ENCODE data around the gene GABRB1.
A peak's percentile ranks its signal among the peaks of the same experiment; 100 is the strongest.

Gene GABRB1

GRCh38 chr4:47122592-47123291 is 91.4 kb downstream of the GABRB1 start:
- DNase-seq, result peak; percentile 75

GRCh38 chr4:47128991-47129390 is 97.6 kb downstream of the GABRB1 start:
- DNase-seq, result no peak

DNA sequence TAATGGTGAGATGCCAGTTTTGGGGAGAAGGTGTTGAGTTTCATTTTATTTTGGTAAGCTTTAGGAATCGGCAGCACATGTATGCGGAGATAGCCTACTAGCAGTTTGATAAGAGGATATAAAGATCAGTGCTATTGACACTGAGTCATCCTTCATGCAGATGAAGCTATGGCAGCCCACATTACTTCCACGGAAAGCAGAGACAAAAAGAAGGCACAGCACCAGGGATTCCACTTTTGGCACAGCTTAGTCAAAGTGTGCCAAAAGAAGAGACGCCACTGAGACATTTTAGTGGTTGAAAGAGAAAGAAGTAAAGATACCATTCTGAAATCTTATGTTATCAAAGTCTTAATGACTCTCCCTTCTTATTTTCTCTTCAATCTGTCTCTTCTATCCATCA is 103.8 kb downstream of the GABRB1 start:
- DNase-seq, result no peak

DNA sequence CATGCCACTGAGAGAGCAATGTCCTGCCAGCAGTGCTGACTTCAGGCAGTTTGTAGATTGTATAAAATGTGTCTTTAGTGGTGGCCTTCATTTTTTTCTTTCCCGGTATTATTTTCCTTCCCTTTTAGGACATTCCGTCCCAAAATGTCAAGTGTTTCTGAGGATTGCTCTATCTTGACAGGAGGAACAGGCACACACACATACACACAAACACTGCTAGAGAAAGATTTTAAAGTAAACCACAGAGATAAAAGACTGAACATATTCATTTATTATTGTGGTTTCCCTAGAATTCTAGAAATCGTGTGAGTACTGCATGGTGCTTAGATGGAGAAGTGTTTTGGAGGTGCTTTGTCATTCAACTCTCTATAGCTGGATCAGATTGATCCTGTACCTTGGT is 111.9 kb downstream of the GABRB1 start:
- no peak for DNase-seq

- peak; percentile 73 for DNase-seq
Observed at GRCh38 chr4:47145630-47146029, 114.3 kb downstream of the GABRB1 start.

DNA sequence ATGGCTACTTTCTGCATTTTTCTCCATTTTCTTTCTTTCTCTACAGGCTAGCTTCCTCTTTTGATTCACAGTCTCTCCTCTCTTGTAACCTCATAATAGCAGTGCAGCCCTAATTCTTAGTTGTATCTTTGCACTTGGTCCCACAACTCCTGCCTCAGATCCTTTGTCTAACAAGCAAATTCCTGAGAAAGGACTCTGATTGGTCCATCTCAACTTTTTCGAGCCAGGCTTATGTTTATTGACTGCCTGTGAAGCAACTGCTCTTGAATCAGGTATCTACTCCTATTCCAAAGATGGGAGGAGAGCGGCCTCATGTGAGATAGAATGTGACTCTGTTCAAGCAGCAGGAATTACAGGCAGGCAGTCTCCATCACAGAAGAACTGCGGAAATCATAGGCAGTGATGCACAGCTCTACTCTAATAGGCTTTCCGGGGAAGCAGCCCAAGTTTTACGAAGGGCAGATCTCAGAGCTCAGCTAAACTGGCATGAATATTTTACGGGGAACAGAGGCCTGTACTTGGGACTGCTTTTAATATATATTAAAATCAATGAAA is 123.5 kb downstream of the GABRB1 start:
- DNase-seq, result no peak

DNA sequence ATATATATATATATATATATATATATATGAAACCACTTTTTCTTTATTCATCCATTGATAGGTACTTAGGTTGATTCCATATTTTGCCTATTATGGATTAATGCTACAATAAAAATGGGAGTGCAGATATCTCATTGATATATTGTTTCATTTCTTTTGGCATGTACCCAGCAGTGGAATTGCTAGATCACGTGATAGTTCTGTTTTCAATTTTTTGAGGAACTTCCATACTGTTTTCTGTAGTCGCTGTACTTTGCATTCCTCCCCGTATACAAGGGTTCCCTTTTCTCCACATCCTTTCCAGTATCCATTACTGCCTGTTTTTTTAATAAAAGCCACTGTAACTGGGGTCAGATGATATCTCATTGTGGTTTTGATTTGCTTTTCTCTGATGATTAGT is 124.6 kb downstream of the GABRB1 start:
- no peak for DNase-seq

- DNase-seq, result no peak
Observed at GRCh38 chr4:47160095-47160494, 128.7 kb downstream of the GABRB1 start.

GRCh38 chr4:47167081-47168035 is 136.0 kb downstream of the GABRB1 start:
- DNase-seq, result peak; percentile 5

- no peak for DNase-seq
Observed at GRCh38 chr4:47184083-47184482, 152.7 kb downstream of the GABRB1 start.

- no peak for DNase-seq
Observed at GRCh38 chr4:47185761-47186160, 154.4 kb downstream of the GABRB1 start.

DNA sequence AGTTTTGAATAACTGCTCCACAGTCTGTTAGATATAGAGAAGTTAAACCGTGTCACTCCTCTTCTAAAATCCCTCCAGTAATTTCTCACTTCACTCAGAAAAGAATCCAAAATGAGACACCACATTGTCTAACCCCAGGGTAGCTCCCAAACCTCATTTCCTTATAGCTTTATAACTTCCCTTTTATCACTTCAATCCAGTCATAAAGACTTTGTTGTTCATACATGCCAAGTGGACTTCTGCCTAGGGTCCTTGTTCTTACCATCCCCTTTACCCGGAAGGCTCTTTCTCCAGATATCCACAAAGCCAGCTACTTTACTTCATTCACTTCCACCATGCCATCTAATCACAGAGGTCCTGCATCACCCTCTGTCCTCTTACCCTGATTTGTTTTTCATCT is 156.2 kb downstream of the GABRB1 start:
- DNase-seq, result no peak

DNA sequence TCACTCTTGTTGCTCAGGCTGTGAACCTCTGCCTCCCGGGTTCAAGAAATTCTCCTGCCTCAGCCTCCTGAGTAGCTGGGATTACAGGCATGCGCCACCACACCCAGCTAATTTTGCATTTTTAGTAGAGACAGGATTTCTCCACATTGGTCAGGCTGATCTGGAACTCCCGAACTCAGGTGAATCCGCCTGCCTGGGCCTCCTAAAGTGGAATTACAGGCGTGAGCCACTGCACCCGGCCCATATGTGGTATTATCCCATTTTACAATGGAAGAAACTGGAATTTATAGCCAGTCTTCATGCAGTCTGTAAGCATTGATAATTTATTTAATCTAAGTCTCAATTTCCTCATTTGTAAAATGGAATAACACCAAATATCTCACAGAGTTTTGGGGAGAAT is 161.8 kb downstream of the GABRB1 start:
- no peak for DNase-seq

DNA sequence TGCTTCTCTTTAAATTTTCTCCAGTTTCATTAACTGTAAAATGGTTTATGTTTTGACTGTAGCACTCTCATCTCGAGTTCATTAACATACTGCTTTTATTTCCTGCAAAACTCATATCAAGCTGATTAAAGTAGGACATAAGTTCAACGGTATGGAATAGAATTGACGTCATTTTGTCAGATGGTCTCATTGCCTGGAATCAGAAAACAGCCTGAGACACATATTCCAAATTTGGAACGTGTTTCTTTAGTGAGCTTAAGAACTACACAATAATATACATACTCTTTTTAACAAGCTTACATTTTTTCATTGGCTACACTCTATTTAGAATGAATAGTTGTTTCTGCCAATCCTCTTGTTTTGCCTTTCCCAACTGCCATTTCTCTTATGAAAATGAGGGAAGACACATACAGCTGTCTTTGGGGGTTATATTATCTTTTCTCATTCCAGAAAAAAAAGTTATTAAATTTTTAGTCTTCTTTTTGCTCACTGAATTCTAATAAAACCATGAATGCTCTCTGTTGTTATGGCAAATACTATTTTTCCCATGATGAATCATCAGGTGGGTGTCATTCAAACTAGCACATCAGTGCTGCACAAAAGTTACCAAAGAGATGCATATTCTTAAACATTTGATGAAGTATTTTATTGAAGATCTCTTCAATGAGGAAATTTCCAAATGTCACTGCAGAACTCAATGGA is 162.8 kb downstream of the GABRB1 start:
- no peak for DNase-seq

DNA sequence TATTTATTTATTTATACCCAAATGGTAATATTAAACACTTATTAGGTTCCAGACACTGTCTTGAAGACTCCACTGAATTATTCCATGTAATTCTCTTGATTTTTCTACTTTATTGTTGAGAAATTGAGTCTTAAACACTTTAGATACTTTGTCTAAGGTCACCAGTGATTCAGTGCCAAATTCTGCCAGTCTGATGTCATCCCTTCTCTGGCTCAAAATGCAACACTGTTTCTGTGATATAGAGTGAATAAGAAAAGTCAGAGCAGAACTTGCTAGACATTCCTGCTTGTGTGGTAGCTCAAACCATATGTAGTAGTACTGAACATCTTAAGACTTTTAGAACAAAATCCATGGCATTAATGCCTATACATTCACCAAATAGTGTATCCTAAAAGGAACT is 164.3 kb downstream of the GABRB1 start:
- DNase-seq, result no peak

DNA sequence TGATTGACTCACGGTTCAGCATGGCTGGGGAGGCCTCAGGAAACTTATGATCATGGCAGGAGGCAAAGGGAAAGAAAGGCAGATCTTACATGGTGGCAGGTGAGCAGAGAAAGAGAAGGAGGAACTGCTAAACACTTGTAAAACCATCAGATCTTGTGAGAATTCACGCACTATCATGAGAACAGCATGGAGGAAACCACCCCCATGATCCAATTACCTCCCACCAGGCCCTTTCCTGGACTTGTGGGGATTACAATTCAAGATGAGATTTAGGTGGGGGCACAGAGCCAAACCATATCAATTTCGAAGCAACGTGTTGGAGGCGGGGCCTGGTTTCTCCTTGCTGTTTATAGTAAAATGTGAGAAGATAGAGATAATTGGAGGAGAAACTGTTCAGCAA is 167.4 kb downstream of the GABRB1 start:
- DNase-seq, result no peak

DNA sequence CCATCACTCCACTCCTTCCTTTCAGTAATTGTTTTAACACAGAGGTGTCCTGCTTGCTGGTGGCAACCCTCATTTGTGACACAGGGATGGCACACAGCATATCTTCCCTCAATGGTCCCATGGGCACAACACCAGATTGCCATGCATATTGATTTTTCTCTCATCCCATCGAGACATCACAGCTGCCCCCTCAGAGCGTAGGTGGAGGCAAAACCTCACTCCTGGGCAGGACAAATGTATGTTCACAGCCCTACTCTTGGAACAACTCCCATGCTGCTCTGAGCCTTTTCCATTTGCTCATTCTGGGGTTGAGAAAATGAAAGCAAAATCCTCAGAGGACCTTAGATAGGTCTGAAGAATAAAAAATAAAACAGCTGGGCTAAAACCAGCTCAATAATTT is 172.2 kb downstream of the GABRB1 start:
- DNase-seq, result no peak

- no peak for DNase-seq
Observed at GRCh38 chr4:47207555-47207954, 176.2 kb downstream of the GABRB1 start.

GRCh38 chr4:47209833-47210232 is 178.5 kb downstream of the GABRB1 start:
- peak; percentile 86 for DNase-seq

GRCh38 chr4:47210828-47211227 is 179.5 kb downstream of the GABRB1 start:
- DNase-seq, result no peak

DNA sequence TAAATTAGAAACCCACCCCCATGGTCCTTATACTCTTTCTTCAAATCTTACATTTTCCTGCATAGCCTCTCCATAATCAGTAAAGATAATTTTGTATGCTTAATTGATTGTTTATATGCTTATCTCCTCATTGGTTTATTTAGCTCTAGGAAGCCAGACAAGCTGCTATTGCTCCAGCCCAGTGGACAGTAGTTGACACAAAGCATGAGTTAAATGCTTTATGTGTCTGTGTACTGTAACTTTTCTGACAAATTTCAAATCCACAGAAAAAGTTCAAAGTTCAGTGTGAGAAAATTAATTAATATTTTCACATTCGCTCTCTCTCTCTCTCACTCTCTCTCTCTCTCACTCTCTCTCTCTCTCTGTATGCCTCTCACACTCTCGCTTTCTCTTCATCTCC is 181.7 kb downstream of the GABRB1 start:
- no peak for DNase-seq

DNA sequence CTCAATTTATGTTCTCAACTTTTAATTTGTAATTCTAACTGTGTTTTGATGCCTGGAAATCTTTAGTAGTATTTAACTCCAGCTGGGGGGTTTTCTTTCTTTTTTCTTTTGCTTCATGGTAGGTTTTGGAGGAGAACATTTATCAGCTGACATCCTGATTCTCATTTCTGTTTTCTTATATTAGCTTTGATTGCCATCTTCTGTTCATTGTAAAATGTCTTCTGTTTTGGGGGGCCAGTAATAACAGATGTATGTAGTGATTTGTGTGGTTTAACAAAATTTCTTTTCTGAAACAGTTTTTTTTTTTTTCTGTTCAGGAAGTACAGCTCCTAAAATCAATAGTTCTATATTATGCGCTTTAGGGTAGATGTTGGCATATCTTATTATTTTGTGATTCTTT is 182.2 kb downstream of the GABRB1 start:
- no peak for DNase-seq

GRCh38 chr4:47213971-47214370 is 182.6 kb downstream of the GABRB1 start:
- peak; percentile 89 for DNase-seq

Measured in fibroblast of skin of right quadriceps (primary cell).